ENCODE data around the gene HGFAC. TPM values are rescaled to one million over a fixed set of nuclear protein-coding genes. Genes with fewer than 3 reads are reported as not detected.

The HGFAC gene
- total and polyA plus RNA-seq, 9 donors = 0.15 to 2.1 (median 0.53) TPM; not detected in 2

DNA sequence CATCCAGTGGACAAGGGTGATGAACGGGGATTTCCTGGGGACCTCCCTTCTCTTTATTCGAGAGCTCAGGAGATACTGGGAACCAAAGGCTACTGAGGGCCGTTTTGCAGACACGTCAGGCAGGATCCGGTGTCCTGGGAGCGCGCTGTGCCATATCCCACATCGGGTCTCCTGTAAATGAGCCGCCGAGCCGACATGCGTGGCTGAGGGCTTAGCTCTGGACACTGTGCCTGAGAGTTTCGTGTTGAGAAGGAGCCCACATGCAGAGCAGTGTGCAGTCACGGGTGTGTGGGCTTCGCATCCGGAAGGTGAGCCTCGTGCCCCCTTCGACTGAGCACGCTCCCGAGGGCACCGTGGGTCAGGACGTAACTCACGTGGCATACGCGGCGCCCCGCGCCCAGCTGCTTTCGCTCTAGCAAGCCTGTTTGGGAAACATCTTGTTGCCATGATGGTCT is 28.5 kb upstream of the HGFAC start:
- intact Hi-C loops (cut with DNase I) = no loop called here
- no peaks in the 10 kb centered on the region for H3K9me3 ChIP-seq
- no peaks in the 10 kb centered on the region for H3K36me3 ChIP-seq
- H3K27me3 ChIP-seq = no peaks in the 10 kb centered on the region
- DNase-seq = peak in 4 of 5 donors; percentile 14 to 38 (median 25)
- TF ChIP-seq EP300 (IDR thresholded peaks at IDR 0.05) (no peak), CTCF (IDR thresholded peaks at IDR 0.05) (no peak), POLR2A (IDR thresholded peaks at IDR 0.05) (no peak)
- no peak overlapping the region for H3K4me3 ChIP-seq
- no peak overlapping the region for H3K27ac ChIP-seq
- H3K4me1 ChIP-seq (ENCODE audit: insufficient read depth) = peaks cover 10% of the 10 kb centered on the region
- WGBS, 3 donors = 92 to 96% (median 93%) methylated on average over 29 of the region's 29 CpGs

- H3K27ac ChIP-seq = no peak overlapping the region
- intact Hi-C loops (cut with DNase I) = no loop called here
- no peaks in the 10 kb centered on the region for H3K27me3 ChIP-seq
- peaks cover 8% of the 10 kb centered on the region for H3K4me1 ChIP-seq (ENCODE audit: insufficient read depth)
- DNase-seq = peak in 4 of 5 donors; percentile 14 to 50 (median 33)
- H3K4me3 ChIP-seq = no peak overlapping the region
- TF ChIP-seq POLR2A (IDR thresholded peaks at IDR 0.05) (no peak), EP300 (IDR thresholded peaks at IDR 0.05) (no peak), CTCF (IDR thresholded peaks at IDR 0.05) (no peak)
- 75 to 90% (median 81%) methylated on average over 32 of the region's 32 CpGs for WGBS, 3 donors
- H3K9me3 ChIP-seq = no peaks in the 10 kb centered on the region
- no peaks in the 10 kb centered on the region for H3K36me3 ChIP-seq
These were observed 27.9 kb upstream of the HGFAC start for GRCh38 chr4:3413675-3414420.

GRCh38 chr4:3414421-3415279 is 27.1 kb upstream of the HGFAC start:
- intact Hi-C loops (cut with DNase I) = no loop called here
- no peaks in the 10 kb centered on the region for H3K36me3 ChIP-seq
- 55 to 69% (median 58%) methylated on average over 37 of the region's 37 CpGs for WGBS, 3 donors
- H3K27ac ChIP-seq = no peak overlapping the region
- TF ChIP-seq POLR2A (IDR thresholded peaks at IDR 0.05) (no peak), EP300 (IDR thresholded peaks at IDR 0.05) (no peak), CTCF (IDR thresholded peaks at IDR 0.05) (no peak)
- no peaks in the 10 kb centered on the region for H3K9me3 ChIP-seq
- H3K4me1 ChIP-seq (ENCODE audit: insufficient read depth) = peaks cover 6% of the 10 kb centered on the region
- no peaks in the 10 kb centered on the region for H3K27me3 ChIP-seq
- DNase-seq = peak in 4 of 5 donors; percentile 19 to 45 (median 36)
- no peak overlapping the region for H3K4me3 ChIP-seq

GRCh38 chr4:3415471-3416141 is 26.2 kb upstream of the HGFAC start:
- peak; percentile 46 to 80 (median 62) for DNase-seq
- no peaks in the 10 kb centered on the region for H3K36me3 ChIP-seq
- H3K4me3 ChIP-seq = no peak overlapping the region
- intact Hi-C loops (cut with DNase I) = no loop called here
- no peaks in the 10 kb centered on the region for H3K9me3 ChIP-seq
- H3K27me3 ChIP-seq = no peaks in the 10 kb centered on the region
- 38 to 53% (median 40%) methylated on average over 33 of the region's 33 CpGs for WGBS, 3 donors
- no peak for TF ChIP-seq CTCF (IDR thresholded peaks at IDR 0.05)
- no peak for TF ChIP-seq EP300 (IDR thresholded peaks at IDR 0.05)
- no peak for TF ChIP-seq POLR2A (IDR thresholded peaks at IDR 0.05)
- H3K4me1 ChIP-seq (ENCODE audit: insufficient read depth) = peaks cover 6% of the 10 kb centered on the region
- H3K27ac ChIP-seq = no peak overlapping the region

Measured in ovary (tissue), 9 donors.